HepG2 (cell line): ENCODE results near the gene UBE4A. TPM values are rescaled to one million over a fixed set of nuclear protein-coding genes. Genes with fewer than 3 reads are reported as not detected.

Source experiments
- ARNT ChIP-seq: fragments of 450-650 bp; IDR thresholded peaks from 2 replicates; pipeline ENCODE4 v1.6.1; 2017
- CBX1 ChIP-seq: IDR thresholded peaks from one replicate; pipeline ENCODE4 v1.6.1; 2016; ENCODE audit warnings: antibody characterized with exemption, low read depth
- FOXO4 ChIP-seq: sonication (generic); formaldehyde crosslinking; conservative IDR thresholded peaks from 2 replicates; pipeline ENCODE4 v1.8.1; 2023; ENCODE audit warnings: missing genetic modification reagents
- HIVEP1 ChIP-seq: sonication (generic); formaldehyde crosslinking; IDR thresholded peaks from 2 replicates; pipeline ENCODE4 v1.4.0; 2020; ENCODE audit warnings: mild to moderate bottlenecking, missing genetic modification reagents
- HOXA3 ChIP-seq: sonication (generic); formaldehyde crosslinking; IDR thresholded peaks from 2 replicates; pipeline ENCODE4 v1.5.0; 2020; ENCODE audit warnings: missing genetic modification reagents
- IKZF1 ChIP-seq: fragments of 450-650 bp; IDR thresholded peaks from 2 replicates; pipeline ENCODE4 v1.7.1; 2016
- ISL2 ChIP-seq: sonication (generic); formaldehyde crosslinking; IDR thresholded peaks from 2 replicates; pipeline ENCODE4 v1.5.0; 2020; ENCODE audit warnings: missing genetic modification reagents
- KLF6 ChIP-seq: IDR thresholded peaks from 2 replicates; pipeline ENCODE4 v1.8.0; 2016; ENCODE audit warnings: missing biosample characterization, missing genetic modification reagents
- MTF2 ChIP-seq: sonication (generic); formaldehyde crosslinking; IDR thresholded peaks from 2 replicates; pipeline ENCODE4 v1.5.0; 2020; ENCODE audit warnings: missing genetic modification reagents, borderline replicate concordance
- NCOA2 ChIP-seq: sonication (generic); formaldehyde crosslinking; IDR thresholded peaks from 2 replicates; pipeline ENCODE4 v1.8.0; 2022; ENCODE audit warnings: inconsistent platforms
- PCBP1 ChIP-seq: fragments of 200-400 bp; formaldehyde crosslinking; IDR thresholded peaks from 2 replicates; pipeline ENCODE4 v1.6.1; 2017; ENCODE audit warnings: mild to moderate bottlenecking, low read depth, low read length, borderline replicate concordance
- PRMT3 ChIP-seq: sonication (generic); formaldehyde crosslinking; IDR thresholded peaks from 2 replicates; pipeline ENCODE4 v1.8.1; 2022; ENCODE audit warnings: low read depth, mild to moderate bottlenecking, moderate library complexity, missing genetic modification reagents, borderline replicate concordance
- SRSF1 ChIP-seq: fragments of 200-400 bp; formaldehyde crosslinking; optimal IDR thresholded peaks from 2 replicates; pipeline ENCODE3; 2017; ENCODE audit warnings: mild to moderate bottlenecking, low read depth, low read length, moderate library complexity
- TEF ChIP-seq: sonication (generic); formaldehyde crosslinking; IDR thresholded peaks from 2 replicates; pipeline ENCODE4 v1.5.0; 2020; ENCODE audit warnings: missing genetic modification reagents
- YEATS4 ChIP-seq: sonication (generic); formaldehyde crosslinking; IDR thresholded peaks from 2 replicates; pipeline ENCODE4 v1.4.0; 2020; ENCODE audit warnings: missing genetic modification reagents, borderline replicate concordance
- ZHX1 ChIP-seq: sonication (generic); formaldehyde crosslinking; IDR thresholded peaks from 2 replicates; pipeline ENCODE4 v1.8.1; 2022; ENCODE audit warnings: low read depth, mild to moderate bottlenecking, missing genetic modification reagents
- ZKSCAN8 ChIP-seq: IDR thresholded peaks from 2 replicates; pipeline ENCODE4 v1.6.1; 2016; ENCODE audit warnings: borderline replicate concordance, missing genetic modification reagents, missing compliant biosample characterization
- ZNF207 ChIP-seq: fragments of 450-650 bp; IDR thresholded peaks from 2 replicates; pipeline ENCODE4 v1.6.1; 2016; ENCODE audit warnings: antibody characterized with exemption, borderline replicate concordance
- ZNF232 ChIP-seq: sonication (generic); formaldehyde crosslinking; IDR thresholded peaks from 2 replicates; pipeline ENCODE4 v1.4.0; 2020; ENCODE audit warnings: missing genetic modification reagents, borderline replicate concordance
- ZNF512B ChIP-seq: sonication (generic); formaldehyde crosslinking; IDR thresholded peaks from 2 replicates; pipeline ENCODE4 v1.5.1; 2020; ENCODE audit warnings: missing genetic modification reagents, mild to moderate bottlenecking, borderline replicate concordance
- ZNF891 ChIP-seq: sonication (generic); formaldehyde crosslinking; IDR thresholded peaks from 2 replicates; pipeline ENCODE4 v1.5.0; 2020; ENCODE audit warnings: mild to moderate bottlenecking, missing genetic modification reagents
- ZSCAN5A ChIP-seq: sonication (generic); formaldehyde crosslinking; IDR thresholded peaks from 2 replicates; pipeline ENCODE4 v1.8.0; 2022; ENCODE audit warnings: mild to moderate bottlenecking, missing genetic modification reagents, borderline replicate concordance
- polyA plus RNA-seq, 8 experiments: library from polyadenylated mRNA; depleted of rRNA in 3 of 8; stranded (reverse) in 7 of 8; unstranded in 1 of 8; fragments of >200 nt; fragmentation: Illumina TruSeq in 4 of 8; extraction: Trizol in 4 of 8; gene quantifications; 2 replicates each; pipeline versions ENCODE4 v1.2.1 to v1.2.3, GENCODE V29; 2011 to 2016; ENCODE audit warnings: low read depth in 4 of 8, missing spikeins in 1 of 8, mixed read lengths in 1 of 8; ENCODE audit not compliant: insufficient read depth in 1 of 8
- total RNA-seq, 5 experiments: library from RNA; depleted of rRNA; stranded (reverse); fragments of >200 nt; fragmentation: Illumina TruSeq; extraction: Trizol; gene quantifications; 2 replicates each; pipeline ENCODE4 v1.2.3, GENCODE V29; 2016; ENCODE audit warnings: low read depth in 1 of 5

Gene UBE4A
- total and polyA plus RNA-seq, 2 of the 13 experiments (the other 11 are each of a cell fraction or from before 2014, with no cell fraction given): 15.1 to 32.7 TPM

- TF ChIP-seq ZSCAN5A (CRISPR knock-in tag) (no peak), MTF2 (CRISPR knock-in tag) (no peak), HIVEP1 (CRISPR knock-in tag) (no peak), HOXA3 (CRISPR knock-in tag) (peak; percentile 53; the same call in 1 of the 2 replicates), YEATS4 (CRISPR knock-in tag) (peak; percentile 15; the same call in 1 of the 2 replicates), CBX1 (peak; percentile 8), ZHX1 (no peak), ARNT (no peak), NCOA2 (CRISPR knock-in tag) (no peak), PRMT3 (CRISPR knock-in tag) (no peak), SRSF1 (no peak), FOXO4 (no peak), ZKSCAN8 (CRISPR knock-in tag) (no peak), PCBP1 (no peak), IKZF1 (no peak), ZNF891 (no peak), ZNF232 (CRISPR knock-in tag) (no peak), ZNF512B (CRISPR knock-in tag) (no peak), ISL2 (CRISPR knock-in tag) (no peak), TEF (CRISPR knock-in tag) (no peak), KLF6 (CRISPR knock-in tag) (no peak), ZNF207 (no peak)
These were observed 41.9 kb downstream of the UBE4A start, which contains the start of gene ATP5MG (continued) for GRCh38 chr11:118401151-118401879.
